SIG-M5 treated with dmso at 0.1 percent for 504 hours (cell line): ENCODE data around the gene MYBPC3.

Experiments used
- DNase-seq: peaks from one replicate; lab custom pipeline; 2025; ENCODE audit not compliant: unreplicated experiment; lab: John Stamatoyannopoulos, UW

Gene MYBPC3

DNA sequence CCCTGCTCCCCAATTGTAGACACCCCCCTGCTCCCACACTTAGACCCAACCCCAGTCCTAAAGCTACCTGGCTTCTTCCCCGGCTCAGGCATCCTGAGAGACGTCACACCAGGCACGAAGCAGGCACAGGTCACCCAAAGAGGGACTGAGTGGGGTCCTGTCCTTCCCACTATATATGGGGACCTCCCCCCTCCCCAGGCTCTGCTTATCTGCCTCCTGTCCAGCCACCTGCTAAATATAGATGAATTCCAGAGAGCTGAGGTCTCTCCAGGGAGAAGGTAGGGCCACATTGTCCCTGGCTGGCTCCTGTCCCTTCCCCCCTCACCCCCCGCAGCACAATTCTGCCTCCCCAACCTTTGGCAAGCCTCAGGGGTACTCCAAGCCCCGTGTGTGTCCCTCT is at the start of gene MYBPC3:
Gene MYBPC3, minus strand, starts transcription at position 147 of the 400 bp plus-strand sequence. Its CDS starts 55 bp downstream, at position 92.
- DNase-seq = no peak

- no peak for DNase-seq
These were observed 48.3 kb upstream of the MYBPC3 start for GRCh38 chr11:47400768-47401279.

- no peak for DNase-seq
These were observed 47.6 kb upstream of the MYBPC3 start for GRCh38 chr11:47399860-47400767.

DNA sequence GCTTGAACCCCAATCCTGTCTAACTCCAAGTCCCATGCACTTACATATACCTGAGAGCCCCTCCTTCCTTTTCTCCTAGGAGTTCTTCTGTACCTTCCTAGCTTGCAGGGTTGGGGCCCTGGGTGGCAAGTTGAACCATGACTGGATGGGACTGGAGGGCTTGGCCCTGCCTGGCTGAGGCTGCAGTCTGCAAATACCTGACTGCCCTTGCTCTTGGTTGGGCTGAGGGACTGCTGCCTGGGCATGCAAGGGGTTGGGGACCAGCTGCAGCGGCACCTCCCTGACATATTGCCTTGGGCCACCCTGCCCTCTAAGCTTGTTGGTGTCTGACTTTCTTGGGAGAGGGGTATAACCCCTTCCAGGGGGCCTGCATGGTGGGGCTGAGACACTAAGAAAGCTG is 46.0 kb upstream of the MYBPC3 start:
- DNase-seq = no peak

DNA sequence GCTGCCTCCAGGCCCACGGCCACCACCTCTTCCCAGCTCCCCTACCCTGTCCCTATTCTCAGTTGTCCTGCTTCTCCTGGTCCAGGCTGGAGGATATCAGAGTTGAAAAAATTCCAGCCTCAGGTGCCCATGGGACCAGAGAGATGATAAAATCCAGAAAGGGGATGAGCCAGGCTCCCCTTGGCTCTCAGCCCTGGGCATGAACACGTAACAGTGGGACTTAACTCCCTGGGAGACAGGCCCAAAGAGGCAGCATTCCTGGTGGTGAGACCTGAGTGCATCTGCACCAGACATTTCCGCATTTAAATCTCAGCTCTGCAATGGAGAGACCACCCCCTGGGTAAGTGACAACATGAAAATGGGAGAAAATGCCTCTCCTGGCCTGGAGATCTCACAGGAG is 45.5 kb upstream of the MYBPC3 start:
- DNase-seq = no peak

DNA sequence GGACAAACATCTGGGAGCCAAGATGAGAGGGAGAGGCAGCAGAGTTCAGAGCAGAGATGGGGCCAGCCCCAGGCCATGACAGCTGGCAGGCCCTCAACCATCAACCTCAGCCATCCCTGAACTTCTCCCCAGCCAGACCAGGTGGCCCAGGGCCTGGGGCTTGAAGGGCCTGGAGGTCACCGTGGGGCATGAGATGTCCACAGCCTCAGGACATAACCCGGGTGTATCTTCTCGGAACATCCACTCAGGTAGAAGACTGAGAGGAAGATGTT is 43.5 kb upstream of the MYBPC3 start:
- DNase-seq = no peak

- no peak for DNase-seq
These were observed 42.9 kb upstream of the MYBPC3 start for GRCh38 chr11:47395223-47396048.

DNA sequence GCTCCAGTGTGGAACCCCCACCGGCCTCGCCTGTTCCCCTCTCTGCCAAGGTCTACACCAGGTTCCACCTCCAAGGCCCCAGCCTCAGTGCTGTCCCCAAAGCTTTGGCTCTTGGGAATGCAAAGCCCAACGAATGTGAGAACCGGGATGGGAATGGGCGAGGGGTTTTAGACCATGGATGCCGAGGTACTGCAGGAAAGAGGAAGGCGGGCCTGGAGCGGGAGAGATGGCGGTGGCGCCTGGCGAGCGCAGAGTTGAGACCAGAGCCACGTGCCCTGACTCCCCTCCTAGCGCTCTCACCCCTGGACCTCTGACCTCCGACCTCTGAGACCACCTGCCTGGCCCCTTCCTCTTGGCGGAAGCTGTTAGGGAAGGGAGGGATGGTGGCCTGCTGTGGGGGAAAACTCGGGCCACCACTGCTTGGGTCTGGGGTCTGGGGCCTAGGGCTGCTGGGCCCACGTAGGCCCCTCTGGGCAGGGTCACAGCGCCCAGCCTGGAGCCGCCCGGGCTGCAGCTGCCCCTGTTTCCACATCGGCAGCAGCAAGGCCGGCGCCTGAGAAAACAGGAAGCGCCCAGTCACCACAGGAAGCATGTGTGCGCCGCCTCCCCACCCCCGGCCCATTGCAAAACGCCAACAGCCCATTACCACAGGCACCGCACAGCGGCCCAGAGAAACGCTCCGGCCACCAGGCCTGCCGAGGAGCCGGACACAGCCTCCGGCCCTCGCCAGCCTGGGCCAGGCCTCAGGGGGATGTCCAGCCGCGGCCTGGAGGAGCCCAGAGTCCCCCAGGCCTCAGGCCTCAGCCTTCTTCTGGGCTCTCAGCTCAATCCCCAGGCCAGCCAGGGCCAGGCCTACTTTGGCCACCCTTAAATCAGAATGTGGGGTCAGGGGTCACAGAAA is 42.1 kb upstream of the MYBPC3 start:
- peak; percentile 81 for DNase-seq

DNA sequence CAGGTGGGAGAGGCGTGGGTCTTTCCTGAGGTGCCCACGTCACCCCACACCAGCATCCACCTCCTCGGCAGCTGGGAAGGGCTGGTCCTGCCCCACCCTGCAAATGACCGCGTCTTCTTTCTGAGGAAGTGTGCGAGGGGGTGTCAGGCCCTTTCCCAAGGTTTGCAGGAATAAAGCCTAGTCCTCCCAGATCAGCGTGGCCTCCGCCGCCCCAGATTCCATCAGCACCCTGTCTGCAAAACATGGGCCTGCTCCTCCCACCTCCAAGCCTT is 41.5 kb upstream of the MYBPC3 start:
- no peak for DNase-seq

- peak; percentile 78 for DNase-seq
These were observed 40.9 kb upstream of the MYBPC3 start for GRCh38 chr11:47393163-47394049.

DNA sequence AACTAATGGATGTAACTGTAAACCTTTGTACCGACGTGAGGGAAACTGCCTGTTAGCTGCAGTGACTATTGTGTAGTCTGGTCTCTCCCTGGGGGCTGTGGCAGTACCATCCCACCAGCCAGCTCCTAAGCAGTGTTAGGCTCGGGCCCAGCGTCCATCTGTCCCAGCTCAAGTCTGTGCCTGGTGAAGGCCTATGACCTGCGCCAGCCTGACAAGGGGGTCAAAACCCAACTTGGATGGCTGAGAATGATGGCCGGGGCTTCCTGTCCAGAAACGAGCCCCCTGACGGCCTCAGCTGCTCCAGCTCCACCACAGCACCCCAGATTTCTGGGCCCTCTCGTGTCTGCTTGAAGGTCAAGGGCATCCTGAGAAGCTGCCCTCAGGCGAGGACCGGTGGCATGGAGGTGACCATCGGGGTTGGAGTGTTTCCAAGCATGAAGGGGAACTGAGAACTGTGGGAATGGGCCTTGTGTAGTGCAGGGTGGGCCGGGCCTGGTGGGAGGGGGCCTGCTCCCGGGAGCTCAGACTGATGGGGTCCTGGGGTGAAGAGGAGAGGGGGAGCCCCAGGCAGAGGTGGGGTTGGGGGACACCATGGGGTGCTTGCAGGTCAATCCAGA is 40.2 kb upstream of the MYBPC3 start:
- peak; percentile 23 for DNase-seq

- DNase-seq = no peak
These were observed 39.4 kb upstream of the MYBPC3 start for GRCh38 chr11:47391711-47392432.

DNA sequence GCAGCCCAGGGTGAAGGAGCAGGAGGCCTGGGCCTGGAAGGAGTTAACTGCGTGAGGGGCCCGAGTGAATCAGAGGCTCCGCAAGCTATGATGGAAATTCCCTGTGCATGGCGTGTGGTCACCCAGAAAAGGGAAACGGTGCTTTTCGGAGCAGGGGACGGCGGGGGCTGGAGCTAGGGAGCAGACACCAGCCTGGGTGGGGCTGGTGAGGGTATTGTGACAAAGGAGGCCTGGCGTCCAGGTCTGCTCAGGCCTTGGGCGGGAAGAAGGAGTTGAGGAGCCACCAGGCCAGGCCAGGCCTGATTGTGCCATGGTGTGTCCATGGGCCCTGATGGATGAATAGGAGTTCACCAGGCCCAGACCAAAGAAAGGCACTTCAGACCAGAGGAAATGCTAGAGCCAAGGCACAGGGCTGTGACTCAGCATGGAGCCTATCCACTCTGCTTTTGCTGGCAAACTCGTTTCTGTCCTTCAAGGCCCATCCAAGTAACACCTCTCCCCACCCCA is 38.6 kb upstream of the MYBPC3 start:
- peak; percentile 87 for DNase-seq

- DNase-seq = no peak
These were observed 37.9 kb upstream of the MYBPC3 start for GRCh38 chr11:47390422-47390760.

DNA sequence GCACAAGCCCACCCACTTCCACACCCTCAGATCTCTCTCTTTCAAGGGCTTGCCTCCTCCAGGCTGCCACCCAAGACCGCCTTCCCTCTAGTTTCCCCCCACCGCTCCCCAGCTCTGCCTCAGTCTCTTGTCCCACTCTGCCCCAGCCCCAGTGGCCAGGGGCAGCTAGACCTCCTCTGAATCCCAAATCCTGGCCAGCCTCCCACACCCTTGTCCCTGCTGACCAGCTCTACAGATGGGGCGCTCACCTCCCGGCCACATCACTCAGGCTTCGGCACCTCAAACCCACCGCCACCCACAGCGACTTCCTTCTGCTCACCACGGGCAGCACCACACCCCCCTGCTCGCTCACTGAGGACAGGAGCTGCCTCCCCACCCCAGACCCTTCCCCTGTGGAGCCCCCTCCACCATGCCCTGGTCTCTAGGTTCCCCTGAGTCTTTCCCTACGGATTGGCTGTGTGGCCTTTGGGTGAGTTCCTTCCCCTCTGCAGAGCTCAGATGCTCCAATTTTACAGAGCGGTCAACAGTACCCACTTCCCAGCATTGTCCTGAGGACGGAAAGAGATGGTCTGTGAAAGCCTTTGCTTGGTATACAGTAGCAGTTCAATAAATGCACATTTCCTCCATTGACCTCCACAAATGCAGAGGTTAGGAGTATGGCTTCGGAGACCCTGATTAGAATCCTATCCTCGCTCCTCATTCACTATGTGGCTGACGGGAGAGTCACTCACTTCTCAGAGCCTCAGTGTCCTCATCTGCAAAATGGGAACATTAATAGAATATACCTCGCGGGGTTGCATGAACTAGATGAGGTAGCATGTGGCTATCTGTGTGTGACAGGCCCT is 37.3 kb upstream of the MYBPC3 start:
- DNase-seq = no peak

GRCh38 chr11:47388697-47389576 is 36.4 kb upstream of the MYBPC3 start:
- no peak for DNase-seq
